HG03354 (cell line): Measurements from ENCODE around the gene IZUMO2.
"Not testable (repeated sequence)": the region's sequence is repeated elsewhere in the genome, so short reads cannot be mapped to it uniquely, and the experiment has no call there.

Source experiments
- ATAC-seq: cut with Tn5 transposase; IDR thresholded peaks from one replicate; pipeline ENCODE4 v1.9.1; 2021; ENCODE audit warnings: mild to moderate bottlenecking; ENCODE audit not compliant: unreplicated experiment, poor library complexity, severe bottlenecking

The IZUMO2 gene

DNA sequence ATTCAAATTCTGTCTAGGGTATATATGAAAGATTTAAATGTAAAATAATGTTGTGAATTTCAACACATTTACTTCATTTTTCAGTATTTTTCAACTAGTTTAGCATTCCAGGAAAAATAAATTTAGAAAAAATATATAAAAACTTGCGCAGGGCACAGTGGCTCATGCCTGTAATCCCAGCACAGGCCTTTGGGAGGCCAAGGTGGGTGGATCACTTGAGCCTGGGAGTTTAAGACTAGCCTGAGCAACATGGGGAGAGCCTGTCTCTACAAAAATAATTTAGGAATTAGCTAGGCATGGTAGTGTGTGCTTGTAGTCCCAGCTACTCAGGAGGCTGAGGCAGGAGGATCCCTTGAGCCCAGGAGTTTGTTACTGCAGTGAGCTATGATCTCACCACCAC, 21.2 kb downstream of the IZUMO2 start:
- not testable (repeated sequence) for ATAC-seq

DNA sequence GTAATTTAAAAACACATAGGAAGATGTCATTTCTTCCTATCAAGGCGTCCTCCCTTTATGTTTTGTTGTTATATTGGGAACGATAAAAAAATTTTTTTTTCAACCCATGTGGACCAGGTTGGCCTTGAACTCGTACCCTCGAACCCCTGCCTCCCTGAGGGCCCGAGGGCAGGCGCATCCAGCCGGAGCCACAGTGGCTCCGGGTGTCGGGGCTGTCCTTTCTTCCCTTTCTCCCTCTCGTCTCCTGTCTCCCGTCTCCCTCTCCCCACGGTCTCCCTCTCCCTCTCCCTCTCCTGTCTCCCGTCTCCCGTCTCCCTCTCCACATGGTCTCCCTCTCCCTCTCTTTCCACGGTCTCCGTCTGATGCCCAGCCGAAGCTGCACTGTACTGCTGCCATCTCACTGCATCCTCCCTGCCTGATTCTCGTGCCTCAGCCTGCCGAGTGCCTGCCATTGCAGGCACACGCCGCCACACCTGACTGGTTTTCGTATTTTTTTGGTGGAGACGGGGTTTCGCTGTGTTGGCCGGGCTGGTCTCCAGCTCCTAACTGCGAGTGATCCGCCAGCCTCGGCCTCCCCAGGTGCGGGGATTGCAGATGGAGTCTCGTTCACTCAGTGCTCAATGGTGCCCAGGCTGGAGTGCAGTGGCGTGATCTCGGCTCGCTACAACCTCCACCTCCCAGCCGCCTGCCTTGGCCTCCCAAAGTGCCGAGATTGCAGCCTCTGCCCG, 22.8 kb downstream of the IZUMO2 start:
- ATAC-seq, result not testable (repeated sequence)

DNA sequence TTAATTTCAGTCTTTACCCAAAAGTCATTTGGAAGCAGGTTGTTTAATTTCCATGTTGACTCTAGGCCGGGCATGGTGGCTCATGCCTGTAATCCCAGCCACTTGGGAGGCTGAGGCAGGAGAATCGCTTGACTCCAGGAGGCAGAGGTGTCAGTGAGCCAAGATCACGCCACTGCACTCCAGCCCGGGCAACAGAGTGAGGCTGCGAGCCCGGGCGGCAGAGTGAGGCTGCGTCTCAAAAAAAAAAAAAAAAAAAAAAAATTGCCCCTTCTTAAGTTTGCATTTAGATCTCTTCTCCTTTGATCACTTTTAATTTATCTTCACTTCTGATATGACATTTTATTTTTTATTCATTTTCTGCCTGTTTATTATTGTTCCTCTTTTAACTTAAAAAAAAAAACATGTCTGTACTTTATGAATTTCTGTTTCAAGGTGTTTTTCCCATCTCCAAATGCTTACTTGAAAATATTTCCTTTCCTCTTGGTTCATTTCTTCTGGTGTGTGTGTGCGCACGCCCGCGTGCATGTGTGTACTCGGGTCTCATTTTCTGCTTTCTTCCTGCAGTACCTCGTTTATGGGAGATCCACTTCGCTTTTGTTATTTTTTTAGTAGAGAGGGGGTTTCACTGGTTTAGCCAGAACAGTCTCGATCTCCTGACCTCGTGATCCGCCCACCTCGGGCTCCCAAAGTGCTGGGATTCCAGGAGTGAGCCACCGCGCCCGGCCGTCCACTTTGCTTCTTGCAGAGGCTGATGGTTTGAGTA, 26.3 kb downstream of the IZUMO2 start:
- not testable (repeated sequence) for ATAC-seq

DNA sequence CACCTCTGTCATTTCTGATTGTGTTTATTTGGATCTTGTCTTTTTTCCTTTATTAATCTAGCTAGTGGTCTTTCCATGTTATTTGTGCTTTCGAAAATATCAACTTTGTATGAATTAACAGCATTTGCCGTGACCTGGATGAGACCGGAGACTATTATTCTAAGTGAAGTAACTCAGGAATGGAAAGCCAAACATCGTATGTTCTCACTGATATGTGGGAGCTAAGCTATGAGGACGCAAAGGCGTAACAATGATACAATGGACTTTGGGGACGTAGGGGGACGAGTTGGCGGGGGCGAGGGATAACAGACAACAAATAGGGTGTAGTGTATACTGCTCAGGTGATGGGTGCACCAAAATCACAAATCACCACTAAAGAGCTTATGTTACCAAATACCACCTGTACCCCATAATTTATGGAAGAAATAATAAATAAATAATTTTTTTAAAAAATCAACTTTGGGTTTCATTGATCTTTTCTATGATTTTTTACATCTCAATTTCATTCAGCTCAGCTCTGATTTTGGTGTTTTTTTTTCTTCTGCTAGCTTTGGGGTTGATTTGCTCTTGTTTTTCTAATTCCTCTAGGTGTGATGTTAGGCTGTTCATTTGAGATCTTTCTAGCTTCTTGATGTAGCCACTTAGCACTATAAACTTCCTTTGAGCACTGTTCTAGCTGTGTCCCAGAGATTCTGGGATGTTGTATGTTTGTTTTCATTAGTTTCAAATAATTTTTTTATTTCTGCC, 27.1 kb downstream of the IZUMO2 start:
- ATAC-seq, result not testable (repeated sequence)

DNA sequence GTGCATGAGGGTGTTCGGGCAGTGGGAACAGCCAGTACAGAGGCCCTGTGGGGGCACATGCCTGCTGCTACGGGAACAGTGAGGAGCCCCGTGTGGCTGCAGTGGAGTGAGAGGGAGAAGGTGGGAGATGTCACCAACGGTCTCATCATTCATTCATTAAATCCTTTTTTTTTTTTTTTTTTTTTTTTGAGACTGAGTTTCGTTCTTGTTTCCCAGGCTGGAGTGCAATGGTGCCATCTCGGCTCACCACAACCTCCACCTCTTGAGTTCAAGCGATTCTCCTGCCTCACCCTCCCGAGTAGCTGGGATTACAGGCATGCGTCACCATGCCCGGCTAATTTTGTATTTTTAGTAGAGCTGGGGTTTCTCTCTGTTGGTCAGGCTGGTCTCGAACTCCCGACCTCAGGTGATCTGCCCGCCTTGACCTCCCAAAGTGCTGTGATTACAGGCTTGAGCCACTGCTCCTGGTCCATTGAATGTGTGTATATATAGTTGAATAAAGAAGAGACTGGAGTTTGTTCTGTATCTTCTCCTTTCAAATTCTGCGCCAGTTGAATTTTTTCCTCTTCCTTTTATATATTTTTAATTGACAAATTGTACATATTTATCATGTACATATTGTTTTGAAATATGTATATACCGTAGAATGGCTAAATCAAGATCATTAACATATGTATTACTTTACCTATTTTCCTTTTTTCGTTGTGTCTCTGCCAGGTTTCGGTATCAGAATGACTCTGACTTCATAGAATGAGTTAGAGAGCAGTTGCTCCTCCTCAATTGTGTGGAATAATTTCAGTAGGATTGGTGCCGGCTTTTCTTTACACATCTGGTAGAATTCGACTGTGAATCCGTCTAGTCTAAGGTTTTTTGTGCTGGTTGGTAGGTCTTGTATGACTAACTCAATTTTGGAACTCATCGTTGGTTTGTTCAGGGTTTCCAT, 28.0 kb downstream of the IZUMO2 start:
- ATAC-seq, result not testable (repeated sequence)

DNA sequence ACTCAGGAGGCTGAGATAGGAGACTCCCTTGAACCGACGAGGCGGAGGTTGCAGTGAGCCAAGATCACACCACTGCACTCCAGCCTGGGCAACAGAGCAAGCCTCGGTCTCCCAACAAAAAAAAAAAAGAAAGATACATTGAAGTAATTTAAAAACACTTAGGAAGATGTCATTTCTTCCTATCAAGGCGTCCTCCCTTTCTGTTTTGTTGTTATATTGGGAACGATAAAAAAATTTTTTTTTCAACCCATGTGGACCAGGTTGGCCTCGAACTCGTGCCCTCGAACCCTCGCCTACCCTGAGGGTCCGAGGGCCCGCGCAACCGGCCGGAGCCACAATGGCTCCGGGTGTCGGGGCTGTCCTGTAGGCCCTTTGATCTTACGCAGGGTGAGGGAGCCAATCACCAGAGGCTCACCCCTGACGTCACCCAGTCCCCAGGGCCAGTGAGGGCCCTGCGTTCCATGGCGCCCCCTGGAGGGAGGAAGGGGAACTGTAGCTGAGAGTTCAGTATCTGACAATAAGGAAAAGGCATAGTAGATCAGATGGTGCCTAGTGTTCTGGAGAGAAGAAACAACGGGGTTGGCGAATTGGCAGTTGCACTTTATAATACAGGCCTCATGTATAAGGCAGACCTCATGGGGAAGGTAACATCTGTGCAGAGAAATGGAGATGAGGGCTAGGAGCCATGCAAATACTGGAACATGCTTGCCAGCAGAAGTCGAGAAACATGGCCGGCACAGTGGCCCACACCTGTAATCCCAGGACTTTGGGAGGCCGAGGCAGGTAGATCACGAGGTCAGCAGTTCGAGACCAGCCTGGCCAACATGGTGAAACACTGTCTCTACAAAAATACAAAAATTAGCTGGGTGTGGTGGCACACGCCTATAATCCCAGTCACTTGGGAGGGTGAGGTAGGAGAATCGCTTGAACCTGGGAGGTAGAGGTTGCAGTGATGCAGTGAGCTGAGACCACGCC, 29.3 kb downstream of the IZUMO2 start:
- not testable (repeated sequence) for ATAC-seq

DNA sequence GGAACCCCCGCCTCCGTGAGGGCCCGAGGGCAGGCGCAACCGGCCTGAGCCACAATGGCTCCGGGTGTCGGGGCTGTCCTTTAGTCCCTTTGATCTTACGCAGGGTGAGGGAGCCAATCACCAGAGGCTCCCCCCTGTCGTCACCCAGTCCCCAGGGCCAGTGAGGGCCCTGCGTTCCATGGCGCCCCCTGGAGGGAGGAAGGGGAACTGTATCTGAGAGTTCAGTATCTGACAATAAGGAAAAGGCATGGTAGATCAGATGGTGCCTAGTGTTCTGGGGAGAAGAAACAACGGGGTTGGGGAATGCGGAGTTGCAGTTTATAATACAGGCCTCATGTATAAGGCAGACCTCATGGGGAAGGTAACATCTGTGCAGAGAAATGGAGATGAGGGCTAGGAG, 59.1 kb downstream of the IZUMO2 start:
- not testable (repeated sequence) for ATAC-seq

DNA sequence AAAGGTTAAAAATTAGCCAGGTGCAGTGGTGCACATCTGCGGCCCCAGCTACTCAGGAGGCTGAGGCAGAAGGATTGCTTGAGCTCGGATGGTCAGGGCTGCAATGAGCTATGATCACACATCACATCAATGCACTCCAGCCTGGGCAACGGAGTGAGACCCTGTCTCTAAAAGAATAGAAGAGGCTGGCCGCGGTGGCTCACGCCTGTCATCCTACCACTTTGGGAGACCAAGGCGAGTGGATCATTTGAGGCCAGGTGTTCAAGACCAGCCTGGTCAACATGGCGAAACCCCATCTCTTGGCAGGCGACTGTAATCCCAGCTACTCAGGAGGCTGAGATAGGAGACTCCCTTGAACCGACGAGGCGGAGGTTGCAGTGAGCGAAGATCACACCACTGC, 59.7 kb downstream of the IZUMO2 start:
- not testable (repeated sequence) for ATAC-seq
